Measurements from ENCODE around the gene NFE2. TPM values are rescaled to one million over a fixed set of nuclear protein-coding genes. Genes with fewer than 3 reads are reported as not detected.
"Not testable (repeated sequence)": the region's sequence is repeated elsewhere in the genome, so short reads cannot be mapped to it uniquely, and the experiment has no call there.

The NFE2 gene
- total RNA-seq, 4 donors from 2014 or later, result not detected

- TF ChIP-seq CTCF (IDR thresholded peaks at IDR 0.05) (no peak), POLR2A (IDR thresholded peaks at IDR 0.05) (no peak), EP300 (IDR thresholded peaks at IDR 0.05) (no peak)
- no peaks in the 10 kb centered on the region for H3K36me3 ChIP-seq
- H3K4me1 ChIP-seq, result peaks cover 0 to 91% (median 30%) of the 10 kb centered on the region in 4 donors
- no peaks in the 10 kb centered on the region for H3K9me3 ChIP-seq
- 48 to 53% methylated on average over 5 of the region's 5 CpGs for WGBS, 2 donors
- no peaks in the 10 kb centered on the region for H3K27me3 ChIP-seq
- H3K4me3 ChIP-seq, result no peak overlapping the region
- DNase-seq (ENCODE audit: low spot score in 2 of 2), result no peak
- no peak overlapping the region for H3K27ac ChIP-seq
These were observed 30.6 kb upstream of the NFE2 start for GRCh38 chr12:54331461-54331860.

- TF ChIP-seq POLR2A (IDR thresholded peaks at IDR 0.05), result no peak
- no peak for TF ChIP-seq CTCF (IDR thresholded peaks at IDR 0.05)
- no peak for TF ChIP-seq EP300 (IDR thresholded peaks at IDR 0.05)
- H3K27ac ChIP-seq, result no peak overlapping the region
- no peaks in the 10 kb centered on the region for H3K36me3 ChIP-seq
- H3K4me1 ChIP-seq, result peaks cover 0 to 90% (median 38%) of the 10 kb centered on the region in 4 donors
- H3K4me3 ChIP-seq, result no peak overlapping the region
- no peaks in the 10 kb centered on the region for H3K9me3 ChIP-seq
- DNase-seq (ENCODE audit: low spot score in 2 of 2), result no peak
- WGBS, 2 donors, result 40 to 42% methylated on average over 3 of the region's 3 CpGs
- no peaks in the 10 kb centered on the region for H3K27me3 ChIP-seq
These were observed 29.6 kb upstream of the NFE2 start for GRCh38 chr12:54330442-54330841.

GRCh38 chr12:54329759-54330158 is 28.9 kb upstream of the NFE2 start:
- no peaks in the 10 kb centered on the region for H3K27me3 ChIP-seq
- H3K4me3 ChIP-seq, result no peak overlapping the region
- peaks cover 0 to 83% (median 38%) of the 10 kb centered on the region in 4 donors for H3K4me1 ChIP-seq
- no peaks in the 10 kb centered on the region for H3K9me3 ChIP-seq
- no peak overlapping the region for H3K27ac ChIP-seq
- no peak for DNase-seq (ENCODE audit: low spot score in 2 of 2)
- H3K36me3 ChIP-seq, result no peaks in the 10 kb centered on the region
- TF ChIP-seq EP300 (IDR thresholded peaks at IDR 0.05) (no peak), CTCF (IDR thresholded peaks at IDR 0.05) (no peak), POLR2A (IDR thresholded peaks at IDR 0.05) (no peak)
- WGBS, 2 donors, result 56 to 67% methylated on average over 5 of the region's 5 CpGs

- Histone ChIP-seq H3K4me1 (peaks cover 0 to 82% (median 38%) of the 10 kb centered on the region in 4 donors), H3K27me3 (no peaks in the 10 kb centered on the region), H3K9me3 (no peaks in the 10 kb centered on the region), H3K36me3 (no peaks in the 10 kb centered on the region), H3K27ac (no peak overlapping the region), H3K4me3 (no peak overlapping the region)
- no peak for DNase-seq (ENCODE audit: low spot score in 2 of 2)
- TF ChIP-seq CTCF (IDR thresholded peaks at IDR 0.05), result no peak
- TF ChIP-seq POLR2A (IDR thresholded peaks at IDR 0.05), result no peak
- no peak for TF ChIP-seq EP300 (IDR thresholded peaks at IDR 0.05)
- 73 to 80% methylated on average over 6 of the region's 6 CpGs for WGBS, 2 donors
These were observed 28.0 kb upstream of the NFE2 start for GRCh38 chr12:54328595-54329337.

- not testable (repeated sequence) for H3K36me3 ChIP-seq; H3K9me3 ChIP-seq; H3K27me3 ChIP-seq; DNase-seq (ENCODE audit: low spot score in 2 of 2)
- whole genome bisulfite sequencing, 2 donors, result 47 to 57% methylated on average over 22 of the region's 22 CpGs
- peak overlapping the region; percentile 26 to 92 (median 88) for H3K27ac ChIP-seq
- peak overlapping the region; percentile 45 to 79 (median 76) for H3K4me3 ChIP-seq
- peaks cover 0 to 56% (median 30%) of the 10 kb centered on the region in 4 donors for H3K4me1 ChIP-seq
These were observed 24.8 kb upstream of the NFE2 start for GRCh38 chr12:54325442-54326109.

Measured in tibial nerve (tissue), 4 donors.